Measurements from ENCODE around the gene FNDC10. TPM values are rescaled to one million over a fixed set of nuclear protein-coding genes. Genes with fewer than 3 reads are reported as not detected.

Gene FNDC10
- total RNA-seq, 1 donor from 2014 or later, result 7.7 TPM

DNA sequence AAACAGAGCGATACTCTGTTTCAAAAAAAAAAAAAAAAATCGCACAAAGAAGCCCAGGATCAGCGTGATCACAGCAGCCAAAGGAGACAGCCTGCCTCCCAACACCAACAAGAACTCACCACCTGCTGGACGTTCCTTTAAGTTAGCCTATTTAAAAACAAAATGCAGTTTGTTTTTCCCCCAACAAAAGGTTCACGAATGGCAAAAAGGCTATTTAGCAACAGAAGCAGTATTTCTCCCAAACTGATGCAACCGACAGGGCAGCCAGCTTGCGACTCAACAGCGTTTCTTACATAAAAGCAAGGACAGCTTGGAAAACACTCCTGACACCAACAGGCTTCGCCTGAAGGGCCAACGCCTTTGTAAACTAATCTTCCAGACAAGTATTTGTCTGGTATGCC is 32.0 kb downstream of the FNDC10 start:
- H3K9me3 ChIP-seq, result no peaks in the 10 kb centered on the region
- DNase-seq, result no peak
- no peak overlapping the region for H3K27ac ChIP-seq
- TF ChIP-seq, protein P1, sequence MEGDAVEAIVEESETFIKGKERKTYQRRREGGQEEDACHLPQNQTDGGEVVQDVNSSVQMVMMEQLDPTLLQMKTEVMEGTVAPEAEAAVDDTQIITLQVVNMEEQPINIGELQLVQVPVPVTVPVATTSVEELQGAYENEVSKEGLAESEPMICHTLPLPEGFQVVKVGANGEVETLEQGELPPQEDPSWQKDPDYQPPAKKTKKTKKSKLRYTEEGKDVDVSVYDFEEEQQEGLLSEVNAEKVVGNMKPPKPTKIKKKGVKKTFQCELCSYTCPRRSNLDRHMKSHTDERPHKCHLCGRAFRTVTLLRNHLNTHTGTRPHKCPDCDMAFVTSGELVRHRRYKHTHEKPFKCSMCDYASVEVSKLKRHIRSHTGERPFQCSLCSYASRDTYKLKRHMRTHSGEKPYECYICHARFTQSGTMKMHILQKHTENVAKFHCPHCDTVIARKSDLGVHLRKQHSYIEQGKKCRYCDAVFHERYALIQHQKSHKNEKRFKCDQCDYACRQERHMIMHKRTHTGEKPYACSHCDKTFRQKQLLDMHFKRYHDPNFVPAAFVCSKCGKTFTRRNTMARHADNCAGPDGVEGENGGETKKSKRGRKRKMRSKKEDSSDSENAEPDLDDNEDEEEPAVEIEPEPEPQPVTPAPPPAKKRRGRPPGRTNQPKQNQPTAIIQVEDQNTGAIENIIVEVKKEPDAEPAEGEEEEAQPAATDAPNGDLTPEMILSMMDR (IDR thresholded peaks at IDR 0.05), result no peak
- peaks cover 50% of the 10 kb centered on the region for H3K4me1 ChIP-seq
- ATAC-seq, result no peak
- no peaks in the 10 kb centered on the region for H3K27me3 ChIP-seq (ENCODE audit: low read depth)
- intact Hi-C loops (cut with DNase I), result no loop called here
- peaks cover 41% of the 10 kb centered on the region for H3K36me3 ChIP-seq
- H3K4me3 ChIP-seq, result no peak overlapping the region

DNA sequence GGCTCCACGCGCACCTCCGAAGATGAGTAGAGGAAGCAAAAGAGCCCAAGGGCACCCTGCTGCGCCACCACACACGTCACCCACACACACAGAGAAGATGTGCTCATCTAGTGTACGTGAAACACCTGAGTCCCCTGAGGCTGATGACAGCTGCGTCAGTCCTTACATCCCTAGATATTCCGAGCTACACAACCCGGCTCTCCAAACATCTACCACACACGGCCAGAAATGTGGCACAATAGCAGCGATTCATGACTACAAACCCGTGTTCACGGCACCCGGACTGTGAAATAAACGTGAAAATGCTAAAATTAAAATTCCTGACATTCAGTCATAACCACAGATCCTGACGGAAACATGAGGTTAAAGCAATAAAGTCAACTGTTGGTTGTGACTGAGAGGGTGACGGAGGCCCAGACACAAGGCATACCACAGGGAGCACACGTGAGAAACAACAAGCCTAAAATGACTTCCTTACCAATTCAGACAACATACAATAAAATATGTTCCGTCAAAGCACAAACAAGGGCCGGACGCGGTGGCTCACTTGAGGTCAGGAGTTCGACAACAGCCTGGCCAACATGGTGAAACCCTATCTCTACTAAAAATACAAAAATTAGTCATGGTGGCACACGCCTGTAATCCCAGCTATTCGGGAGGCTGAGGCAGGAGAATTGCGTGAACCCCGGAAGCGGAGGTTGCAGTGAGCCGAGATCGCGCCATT is 32.6 kb downstream of the FNDC10 start:
- Histone ChIP-seq H3K4me3 (no peak overlapping the region), H3K27me3 (ENCODE audit: low read depth) (no peaks in the 10 kb centered on the region), H3K27ac (no peak overlapping the region), H3K36me3 (peaks cover 47% of the 10 kb centered on the region), H3K4me1 (peaks cover 48% of the 10 kb centered on the region), H3K9me3 (no peaks in the 10 kb centered on the region)
- no peak for DNase-seq
- intact Hi-C loops (cut with DNase I), result no loop called here
- ATAC-seq, result no peak
- TF ChIP-seq, protein P1 (IDR thresholded peaks at IDR 0.05), result no peak

DNA sequence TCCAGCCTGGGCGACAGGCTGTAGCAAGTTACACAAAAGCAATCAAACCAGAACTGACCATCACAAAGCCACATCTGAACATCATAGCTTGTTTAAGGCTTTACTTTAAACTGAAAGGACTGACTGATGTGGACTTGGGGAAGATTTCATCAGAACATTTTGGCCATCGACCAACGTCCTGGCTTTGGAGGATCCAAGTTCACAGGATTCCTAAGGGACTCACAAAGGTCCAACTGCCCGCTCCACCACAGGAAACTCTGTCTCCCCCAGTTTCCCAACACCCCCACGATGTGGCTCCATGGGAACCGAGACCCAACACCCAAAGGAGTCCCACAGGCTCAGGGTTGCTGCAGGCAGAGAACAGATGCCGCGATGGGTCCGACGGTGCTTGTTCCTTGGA is 34.6 kb downstream of the FNDC10 start:
- ATAC-seq (no peak), DNase-seq (no peak)
- H3K36me3 ChIP-seq, result peaks cover 60% of the 10 kb centered on the region
- H3K9me3 ChIP-seq, result no peaks in the 10 kb centered on the region
- H3K27ac ChIP-seq, result no peak overlapping the region
- TF ChIP-seq, protein P1 (IDR thresholded peaks at IDR 0.05), result no peak
- intact Hi-C loops (cut with DNase I), result no loop called here
- H3K27me3 ChIP-seq (ENCODE audit: low read depth), result no peaks in the 10 kb centered on the region
- H3K4me3 ChIP-seq, result no peak overlapping the region
- peaks cover 41% of the 10 kb centered on the region for H3K4me1 ChIP-seq

DNA sequence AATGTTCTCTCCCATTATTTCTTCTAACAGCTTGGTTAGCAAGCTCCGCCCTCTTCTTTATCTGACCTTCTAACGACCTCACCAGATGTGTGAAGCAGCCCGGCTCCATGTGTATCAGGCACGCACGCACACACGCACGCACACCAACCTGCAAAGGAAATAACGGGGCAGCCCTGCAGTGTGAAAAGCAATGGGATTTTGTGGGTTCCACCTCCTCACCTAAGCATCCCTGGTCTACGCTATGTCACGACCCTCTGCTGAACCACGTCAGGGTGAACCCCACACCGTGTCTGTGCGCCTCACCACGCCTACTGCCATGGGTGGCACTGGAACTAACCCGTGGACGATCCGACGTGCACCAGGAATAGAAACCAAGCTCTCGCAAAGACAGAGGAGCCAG is 35.7 kb downstream of the FNDC10 start:
- TF ChIP-seq, protein P1 (IDR thresholded peaks at IDR 0.05), result no peak
- Histone ChIP-seq H3K4me1 (peaks cover 31% of the 10 kb centered on the region), H3K36me3 (peaks cover 65% of the 10 kb centered on the region), H3K27me3 (ENCODE audit: low read depth) (no peaks in the 10 kb centered on the region), H3K4me3 (no peak overlapping the region), H3K27ac (no peak overlapping the region), H3K9me3 (no peaks in the 10 kb centered on the region)
- no peak for DNase-seq
- ATAC-seq, result peak in 1 of 2 donors; percentile 11
- intact Hi-C loops (cut with DNase I), result no loop called here

DNA sequence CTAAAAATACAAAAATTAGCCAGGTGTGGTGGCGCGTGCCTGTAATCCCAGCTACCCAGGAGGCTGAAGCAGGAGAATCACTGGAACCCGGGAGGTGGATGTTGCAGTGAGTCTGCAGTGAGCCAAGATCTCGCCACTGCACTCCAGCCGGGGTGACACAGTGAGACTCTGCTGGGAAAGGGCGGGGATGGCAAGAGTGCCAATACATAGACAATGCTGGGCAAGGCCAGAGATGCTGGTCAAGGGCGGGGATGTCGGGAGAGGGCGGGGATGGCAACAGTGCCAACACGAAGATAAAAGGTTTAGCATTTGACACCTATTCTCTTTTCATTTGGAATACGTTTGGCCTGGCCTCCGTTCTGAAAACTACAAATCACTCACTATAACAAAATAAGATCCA is 36.2 kb downstream of the FNDC10 start:
- intact Hi-C loops (cut with DNase I), result no loop called here
- H3K27me3 ChIP-seq (ENCODE audit: low read depth), result no peaks in the 10 kb centered on the region
- DNase-seq (no peak), ATAC-seq (no peak)
- peaks cover 65% of the 10 kb centered on the region for H3K36me3 ChIP-seq
- no peak overlapping the region for H3K27ac ChIP-seq
- H3K4me3 ChIP-seq, result no peak overlapping the region
- no peaks in the 10 kb centered on the region for H3K9me3 ChIP-seq
- peaks cover 31% of the 10 kb centered on the region for H3K4me1 ChIP-seq
- TF ChIP-seq, protein P1 (IDR thresholded peaks at IDR 0.05), result no peak
